Neural cell (in vitro differentiated cells): ENCODE results near the gene PEAK1. TPM values are rescaled to one million over a fixed set of nuclear protein-coding genes. Genes with fewer than 3 reads are reported as not detected.

ENCODE experiments used
- H2AFZ ChIP-seq: fragments of 200-600, 300-800 bp; sonication (generic), shearing (Covaris generic); 2 replicates; pipeline ENCODE4 v1.6.0; 2014; ENCODE audit warnings: low read depth, mild to moderate bottlenecking, antibody characterized with exemption, low read length, moderate library complexity
- H3F3A ChIP-seq: fragments of 200-600 bp; shearing (Covaris generic); 2 replicates; pipeline ENCODE4 v1.6.1; 2016; ENCODE audit warnings: mild to moderate bottlenecking, moderate library complexity, mixed read lengths, antibody characterized with exemption, low read length; ENCODE audit not compliant: insufficient read depth, poor library complexity, severe bottlenecking
- H3K27ac ChIP-seq: fragments of 200-600, 300-800 bp; sonication (generic), shearing (Covaris generic); 2 replicates; pipeline ENCODE4 v1.5.1; 2014; ENCODE audit warnings: mild to moderate bottlenecking, low read length, moderate library complexity
- H3K27me3 ChIP-seq: fragments of 300-800, 200-600 bp; sonication (generic), shearing (Covaris generic); 2 replicates; pipeline ENCODE4 v1.6.0; 2014; ENCODE audit warnings: mild to moderate bottlenecking, low read depth, low read length, moderate library complexity; ENCODE audit not compliant: insufficient read depth
- H3K36me3 ChIP-seq: fragments of 300-800, 200-600 bp; sonication (generic), shearing (Covaris generic); 2 replicates; pipeline ENCODE4 v1.5.1; 2014; ENCODE audit warnings: mild to moderate bottlenecking, antibody characterized with exemption, low read length, moderate library complexity; ENCODE audit not compliant: insufficient read depth
- H3K4me2 ChIP-seq: fragments of 300-800, 200-600 bp; sonication (generic), shearing (Covaris generic); 2 replicates; pipeline ENCODE4 v1.6.0; 2014; ENCODE audit warnings: mild to moderate bottlenecking, low read length
- H3K4me3 ChIP-seq: fragments of 300-800, 200-600 bp; sonication (generic), shearing (Covaris generic); 2 replicates; pipeline ENCODE4 v1.5.1; 2014; ENCODE audit warnings: mild to moderate bottlenecking, low read length, moderate library complexity
- H3K79me2 ChIP-seq: fragments of 200-600 bp; shearing (Covaris generic); replicated peaks from 2 replicates; pipeline ENCODE4 v1.6.0; 2014; ENCODE audit warnings: mild to moderate bottlenecking, low read length, moderate library complexity; ENCODE audit not compliant: insufficient read depth
- H3K9ac ChIP-seq: fragments of 300-800, 200-600 bp; sonication (generic), shearing (Covaris generic); 2 replicates; pipeline ENCODE4 v1.6.1; 2016; ENCODE audit warnings: mild to moderate bottlenecking, low read length, mixed read lengths
- H3K9me2 ChIP-seq: fragments of 200-600 bp; shearing (Covaris generic); 2 replicates; pipeline ENCODE4 v1.6.1; 2016; ENCODE audit warnings: mild to moderate bottlenecking, low read length, mixed read lengths; ENCODE audit not compliant: insufficient read depth
- H3K9me3 ChIP-seq: fragments of 200-600, 300-800 bp; sonication (generic), shearing (Covaris generic); 2 replicates; pipeline ENCODE4 v1.6.1; 2016; ENCODE audit warnings: mild to moderate bottlenecking, mixed run types, low read length, moderate library complexity, mixed read lengths
- H4K20me1 ChIP-seq: fragments of 200-600 bp; shearing (Covaris generic); 2 replicates; pipeline ENCODE4 v1.6.1; 2016; ENCODE audit warnings: mild to moderate bottlenecking, mixed run types; ENCODE audit not compliant: insufficient read depth
- CTCF ChIP-seq: fragments of 450-650 bp; IDR thresholded peaks from 2 replicates; pipeline ENCODE4 v1.5.1; 2014; ENCODE audit warnings: antibody characterized with exemption, mild to moderate bottlenecking, moderate library complexity; ENCODE audit not compliant: poor library complexity, severe bottlenecking
- EP300 ChIP-seq: fragments of 450-650 bp; conservative IDR thresholded peaks from 2 replicates; pipeline ENCODE4 v1.6.1; 2014; ENCODE audit warnings: antibody characterized with exemption, mild to moderate bottlenecking, moderate library complexity; ENCODE audit not compliant: poor library complexity, severe bottlenecking
- EZH2 ChIP-seq: fragments of 200-600, 300-800 bp; shearing (Covaris generic), sonication (generic); IDR thresholded peaks from 2 replicates; pipeline ENCODE4 v1.6.1; 2014; ENCODE audit warnings: antibody characterized with exemption, low read length, borderline replicate concordance, mild to moderate bottlenecking; ENCODE audit not compliant: insufficient read depth, poor library complexity, severe bottlenecking
- MXI1 ChIP-seq: fragments of 450-650 bp; conservative IDR thresholded peaks from 2 replicates; pipeline ENCODE4 v1.6.1; 2014; ENCODE audit warnings: antibody characterized with exemption, mild to moderate bottlenecking; ENCODE audit not compliant: poor library complexity, severe bottlenecking
- POLR2AphosphoS5 ChIP-seq: IDR thresholded peaks from 2 replicates; pipeline ENCODE4 v1.6.1; 2012
- RAD21 ChIP-seq: fragments of 450-650 bp; conservative IDR thresholded peaks from 2 replicates; pipeline ENCODE4 v1.6.1; 2014; ENCODE audit warnings: antibody characterized with exemption, mild to moderate bottlenecking, moderate library complexity
- REST ChIP-seq: IDR thresholded peaks from 2 replicates; pipeline ENCODE4 v1.6.1; 2012; ENCODE audit warnings: borderline replicate concordance
- SMC3 ChIP-seq: fragments of 450-650 bp; conservative IDR thresholded peaks from 2 replicates; pipeline ENCODE4 v1.6.1; 2014; ENCODE audit warnings: antibody characterized with exemption, mild to moderate bottlenecking, moderate library complexity; ENCODE audit not compliant: poor library complexity
- TAF1 ChIP-seq: IDR thresholded peaks from 2 replicates; pipeline ENCODE4 v1.6.1; 2012; ENCODE audit warnings: low read depth
- polyA plus RNA-seq: library from polyadenylated mRNA; depleted of rRNA; stranded (reverse); fragments of >200 nt; gene quantifications from 2 replicates; pipeline ENCODE4 v1.2.3, GENCODE V29; 2014

PEAK1 gene
- polyA plus RNA-seq, 1 donor from 2014 or later: 5.8 TPM

- TF ChIP-seq RAD21 (no peak), SMC3 (no peak), TAF1 (no peak), REST (no peak), EP300 (no peak), EZH2 (no peak), CTCF (no peak), MXI1 (no peak), POLR2AphosphoS5 (no peak)
- H3K9me2 ChIP-seq: no peaks in the 10 kb centered on the region
- H3K4me2 ChIP-seq: no peak overlapping the region
- H3K4me3 ChIP-seq: no peak overlapping the region
- H3K36me3 ChIP-seq: no peaks in the 10 kb centered on the region
- H3K9ac ChIP-seq: no peak overlapping the region
- H4K20me1 ChIP-seq: no peaks in the 10 kb centered on the region
- no peaks in the 10 kb centered on the region for H3K27me3 ChIP-seq
- H3K79me2 ChIP-seq: peaks cover 19% of the 10 kb centered on the region
- peaks cover 5% of the 10 kb centered on the region for H3F3A ChIP-seq
- H2AFZ ChIP-seq: no peak overlapping the region
- no peaks in the 10 kb centered on the region for H3K9me3 ChIP-seq
- H3K27ac ChIP-seq: no peak overlapping the region
Measured at GRCh38 chr15:77414789-77415442, 5.0 kb downstream of the PEAK1 start.

GRCh38 chr15:77413699-77414349 is 6.1 kb downstream of the PEAK1 start:
- Histone ChIP-seq H3K9me3 (no peaks in the 10 kb centered on the region), H3F3A (peaks cover 4% of the 10 kb centered on the region), H3K79me2 (peaks cover 19% of the 10 kb centered on the region), H3K36me3 (no peaks in the 10 kb centered on the region), H4K20me1 (no peaks in the 10 kb centered on the region), H3K9me2 (no peaks in the 10 kb centered on the region), H3K9ac (no peak overlapping the region), H3K27me3 (no peaks in the 10 kb centered on the region), H2AFZ (no peak overlapping the region), H3K27ac (no peak overlapping the region), H3K4me3 (no peak overlapping the region), H3K4me2 (no peak overlapping the region)
- TF ChIP-seq MXI1: no peak
- no peak for TF ChIP-seq REST
- TF ChIP-seq RAD21: no peak
- no peak for TF ChIP-seq EP300
- no peak for TF ChIP-seq POLR2AphosphoS5
- no peak for TF ChIP-seq TAF1
- TF ChIP-seq EZH2: no peak
- no peak for TF ChIP-seq SMC3
- no peak for TF ChIP-seq CTCF
